ENCODE data around the gene BACH2.
"Not testable (repeated sequence)": the region's sequence is repeated elsewhere in the genome, so short reads cannot be mapped to it uniquely, and the experiment has no call there.

Gene BACH2

GRCh38 chr6:89927791-89928550, 368.7 kb downstream of the BACH2 start:
- no peak for DNase-seq

GRCh38 chr6:89927264-89927663, 369.4 kb downstream of the BACH2 start:
- DNase-seq: no peak

GRCh38 chr6:89925826-89926225, 370.8 kb downstream of the BACH2 start:
- no peak for DNase-seq

- no peak for DNase-seq
Measured at GRCh38 chr6:89924231-89924630, 372.4 kb downstream of the BACH2 start.

- no peak for DNase-seq
Measured at GRCh38 chr6:89921691-89922090, 375.0 kb downstream of the BACH2 start.

GRCh38 chr6:89921197-89921596, 375.4 kb downstream of the BACH2 start:
- DNase-seq: no peak

- DNase-seq: no peak
Measured at GRCh38 chr6:89917801-89918366, 378.8 kb downstream of the BACH2 start.

GRCh38 chr6:89917216-89917615, 379.4 kb downstream of the BACH2 start:
- no peak for DNase-seq

GRCh38 chr6:89916136-89916920, 380.3 kb downstream of the BACH2 start:
- no peak for DNase-seq

GRCh38 chr6:89910902-89911240, 385.8 kb downstream of the BACH2 start:
- no peak for DNase-seq

GRCh38 chr6:89910001-89910901, 386.4 kb downstream of the BACH2 start:
- not testable (repeated sequence) for DNase-seq

- no peak for DNase-seq
Measured at GRCh38 chr6:89895276-89895874, 401.3 kb downstream of the BACH2 start.

- DNase-seq: no peak
Measured at GRCh38 chr6:89894169-89894568, 402.5 kb downstream of the BACH2 start, which contains the start of gene GJA10. Gene GJA10 (plus strand): TSS chr6:89894469. CDS start chr6:89894469, 0 bp downstream.

GRCh38 chr6:89892577-89892976, 404.1 kb downstream of the BACH2 start:
- not testable (repeated sequence) for DNase-seq

- not testable (repeated sequence) for DNase-seq
Measured at GRCh38 chr6:89890845-89891528, 405.7 kb downstream of the BACH2 start.

- no peak for DNase-seq
Measured at GRCh38 chr6:89888871-89889270, 407.8 kb downstream of the BACH2 start.

- DNase-seq: no peak
Measured at GRCh38 chr6:89888138-89888514, 408.5 kb downstream of the BACH2 start.

GRCh38 chr6:89887452-89888137, 409.0 kb downstream of the BACH2 start:
- DNase-seq: peak in 1 of 2 donors; percentile 10

- DNase-seq: no peak
Measured at GRCh38 chr6:89886378-89887120, 410.1 kb downstream of the BACH2 start.
